ENCODE data around the gene SLC52A3.
"Not testable (repeated sequence)": the region's sequence is repeated elsewhere in the genome, so short reads cannot be mapped to it uniquely, and the experiment has no call there.

The SLC52A3 gene

GRCh38 chr20:768426-768978, at the start of gene SLC52A3:
TSS of gene SLC52A3 (minus strand) at chr20:768500. CDS start at chr20:765774, 2,726 bp downstream.
- DNase-seq = no peak

GRCh38 chr20:815914-816606, 47.8 kb upstream of the SLC52A3 start:
- DNase-seq = peak; percentile 21

- no peak for DNase-seq
Measured at GRCh38 chr20:815226-815625, 46.9 kb upstream of the SLC52A3 start.

GRCh38 chr20:813390-813789, 45.1 kb upstream of the SLC52A3 start:
- no peak for DNase-seq

- not testable (repeated sequence) for DNase-seq
Measured at GRCh38 chr20:812435-812814, 44.1 kb upstream of the SLC52A3 start.

GRCh38 chr20:811776-812434, 43.6 kb upstream of the SLC52A3 start:
- not testable (repeated sequence) for DNase-seq

- DNase-seq = no peak
Measured at GRCh38 chr20:805713-806112, 37.4 kb upstream of the SLC52A3 start.

- DNase-seq = no peak
Measured at GRCh38 chr20:801678-802077, 33.4 kb upstream of the SLC52A3 start.

- DNase-seq = not testable (repeated sequence)
Measured at GRCh38 chr20:800026-800425, 31.7 kb upstream of the SLC52A3 start.

GRCh38 chr20:798746-799145, 30.4 kb upstream of the SLC52A3 start:
- not testable (repeated sequence) for DNase-seq

- no peak for DNase-seq
Measured at GRCh38 chr20:796921-797320, 28.6 kb upstream of the SLC52A3 start.

- no peak for DNase-seq
Measured at GRCh38 chr20:792248-792647, 23.9 kb upstream of the SLC52A3 start.

- no peak for DNase-seq
Measured at GRCh38 chr20:791056-791455, 22.8 kb upstream of the SLC52A3 start.

- no peak for DNase-seq
Measured at GRCh38 chr20:787825-788224, 19.5 kb upstream of the SLC52A3 start.

- DNase-seq = no peak
Measured at GRCh38 chr20:779771-780170, 11.5 kb upstream of the SLC52A3 start.

- DNase-seq = no peak
Measured at GRCh38 chr20:776165-776564, 7.9 kb upstream of the SLC52A3 start.

- no peak for DNase-seq
Measured at GRCh38 chr20:775679-776135, 7.4 kb upstream of the SLC52A3 start.

GRCh38 chr20:774660-775057, 6.4 kb upstream of the SLC52A3 start:
- no peak for DNase-seq

- DNase-seq = no peak
Measured at GRCh38 chr20:774016-774659, 5.8 kb upstream of the SLC52A3 start.

- no peak for DNase-seq
Measured at GRCh38 chr20:772806-773205, 4.5 kb upstream of the SLC52A3 start.

GRCh38 chr20:771741-772464, 3.6 kb upstream of the SLC52A3 start:
- DNase-seq = no peak

GRCh38 chr20:770691-771090, 2.4 kb upstream of the SLC52A3 start:
- no peak for DNase-seq

GRCh38 chr20:766906-767305, 1.4 kb downstream of the SLC52A3 start:
- no peak for DNase-seq
